HG03571 (cell line): ENCODE results near the gene DNAAF5.
"Not testable (repeated sequence)": the region's sequence is repeated elsewhere in the genome, so short reads cannot be mapped to it uniquely, and the experiment has no call there.

Source experiments
- ATAC-seq: cut with Tn5 transposase; IDR thresholded peaks from one replicate; pipeline ENCODE4 v1.9.1; 2021; ENCODE audit not compliant: unreplicated experiment

The DNAAF5 gene

GRCh38 chr7:745431-746154 lies 19.1 kb downstream of the DNAAF5 start:
- no peak for ATAC-seq

- ATAC-seq, result no peak
Measured at GRCh38 chr7:746155-747061, 19.9 kb downstream of the DNAAF5 start.

- ATAC-seq, result no peak
Measured at GRCh38 chr7:747186-747585, 20.7 kb downstream of the DNAAF5 start.

- no peak for ATAC-seq
Measured at GRCh38 chr7:748446-748845, 21.9 kb downstream of the DNAAF5 start.

GRCh38 chr7:749140-749551 lies 22.6 kb downstream of the DNAAF5 start:
- ATAC-seq, result no peak

- ATAC-seq, result no peak
Measured at GRCh38 chr7:750111-750905, 23.8 kb downstream of the DNAAF5 start.

GRCh38 chr7:751826-752225 lies 25.3 kb downstream of the DNAAF5 start:
- no peak for ATAC-seq

GRCh38 chr7:752256-752655 lies 25.8 kb downstream of the DNAAF5 start:
- ATAC-seq, result not testable (repeated sequence)

- ATAC-seq, result no peak
Measured at GRCh38 chr7:753190-753589, 26.7 kb downstream of the DNAAF5 start.

GRCh38 chr7:754531-755412 lies 28.3 kb downstream of the DNAAF5 start:
- ATAC-seq, result no peak

- ATAC-seq, result no peak
Measured at GRCh38 chr7:755413-755805, 28.9 kb downstream of the DNAAF5 start.

- ATAC-seq, result no peak
Measured at GRCh38 chr7:756231-756927, 29.9 kb downstream of the DNAAF5 start.

GRCh38 chr7:756928-757560 lies 30.5 kb downstream of the DNAAF5 start:
- no peak for ATAC-seq

GRCh38 chr7:757741-758163 lies 31.3 kb downstream of the DNAAF5 start:
- no peak for ATAC-seq

GRCh38 chr7:759569-759968 lies 33.1 kb downstream of the DNAAF5 start:
- no peak for ATAC-seq

- ATAC-seq, result no peak
Measured at GRCh38 chr7:760006-760405, 33.5 kb downstream of the DNAAF5 start.

GRCh38 chr7:761101-761500 lies 34.6 kb downstream of the DNAAF5 start:
- no peak for ATAC-seq

- ATAC-seq, result no peak
Measured at GRCh38 chr7:761631-762030, 35.1 kb downstream of the DNAAF5 start.

GRCh38 chr7:762885-763284 lies 36.4 kb downstream of the DNAAF5 start:
- no peak for ATAC-seq
